GM12801 (cell line): ENCODE data around the gene USP48.

ENCODE experiments used
- CTCF ChIP-seq: IDR thresholded peaks from one replicate; pipeline ENCODE4 v1.5.1; 2011; ENCODE audit warnings: control low read depth; ENCODE audit not compliant: insufficient read length; ENCODE audit errors: extremely low read depth

USP48 gene

GRCh38 chr1:21818656-21819055 lies 35.7 kb upstream of the USP48 start:
- no peak for TF ChIP-seq CTCF

DNA sequence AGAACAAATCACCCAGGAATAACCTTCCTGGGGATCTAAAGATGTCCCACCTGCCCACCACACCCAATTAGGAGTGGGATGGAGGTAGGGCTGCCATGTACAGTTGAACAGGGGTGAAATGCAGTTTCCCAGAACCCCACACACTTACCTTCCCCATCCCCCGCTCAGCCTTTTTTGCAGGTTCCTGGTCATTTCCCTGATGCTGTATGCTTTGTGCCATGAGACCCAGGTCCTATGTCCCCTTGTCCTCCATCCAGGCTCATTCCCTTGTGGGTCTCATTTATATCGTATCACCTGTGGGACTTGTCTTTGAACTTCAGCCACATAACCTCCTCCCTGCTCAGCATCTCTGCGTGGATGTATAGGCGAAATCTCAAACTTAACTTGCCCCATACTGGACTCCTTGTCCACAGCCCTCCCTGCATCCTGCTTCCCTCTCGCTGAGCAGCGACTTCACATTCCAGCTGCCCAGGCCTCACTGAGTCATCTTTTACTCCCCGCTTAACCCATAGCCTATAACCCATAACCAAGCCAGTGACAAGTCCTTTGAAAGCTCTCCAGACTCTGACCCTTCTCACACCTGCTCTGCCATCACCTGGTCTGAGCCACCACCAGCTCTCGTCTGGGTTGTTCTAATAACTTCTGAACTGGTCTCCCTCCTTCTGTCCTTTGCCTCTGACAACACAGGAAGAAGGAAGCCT lies 33.8 kb upstream of the USP48 start:
- no peak for TF ChIP-seq CTCF

- TF ChIP-seq CTCF, result no peak
Observed at GRCh38 chr1:21815724-21816321, 32.9 kb upstream of the USP48 start.

DNA sequence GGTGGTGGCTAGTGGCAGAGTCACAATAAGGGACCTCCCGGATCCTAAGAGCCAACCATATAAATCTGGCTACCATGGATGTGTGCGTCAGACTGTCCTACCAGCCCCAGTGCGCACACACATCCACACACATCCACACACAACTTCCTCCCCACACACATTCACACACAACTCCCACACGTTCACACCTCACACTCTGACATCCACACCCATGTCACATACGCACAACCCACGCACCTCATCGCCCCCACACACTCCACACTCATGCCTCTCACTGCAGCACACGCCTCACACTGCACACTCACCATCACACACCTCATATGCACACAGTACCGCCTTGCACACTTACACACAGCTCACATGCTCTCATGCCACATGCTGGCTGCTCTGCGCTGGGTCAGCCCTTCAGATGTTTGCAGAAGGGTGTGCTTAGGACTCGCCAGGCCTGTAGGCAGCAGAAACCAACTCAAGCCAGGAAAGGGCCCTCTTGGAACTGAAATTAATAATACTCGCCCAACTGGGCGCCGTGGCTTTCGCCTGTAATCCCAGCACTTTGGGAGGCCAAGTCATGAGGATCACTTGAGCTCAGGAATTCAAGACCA lies 32.1 kb upstream of the USP48 start:
- TF ChIP-seq CTCF, result no peak

DNA sequence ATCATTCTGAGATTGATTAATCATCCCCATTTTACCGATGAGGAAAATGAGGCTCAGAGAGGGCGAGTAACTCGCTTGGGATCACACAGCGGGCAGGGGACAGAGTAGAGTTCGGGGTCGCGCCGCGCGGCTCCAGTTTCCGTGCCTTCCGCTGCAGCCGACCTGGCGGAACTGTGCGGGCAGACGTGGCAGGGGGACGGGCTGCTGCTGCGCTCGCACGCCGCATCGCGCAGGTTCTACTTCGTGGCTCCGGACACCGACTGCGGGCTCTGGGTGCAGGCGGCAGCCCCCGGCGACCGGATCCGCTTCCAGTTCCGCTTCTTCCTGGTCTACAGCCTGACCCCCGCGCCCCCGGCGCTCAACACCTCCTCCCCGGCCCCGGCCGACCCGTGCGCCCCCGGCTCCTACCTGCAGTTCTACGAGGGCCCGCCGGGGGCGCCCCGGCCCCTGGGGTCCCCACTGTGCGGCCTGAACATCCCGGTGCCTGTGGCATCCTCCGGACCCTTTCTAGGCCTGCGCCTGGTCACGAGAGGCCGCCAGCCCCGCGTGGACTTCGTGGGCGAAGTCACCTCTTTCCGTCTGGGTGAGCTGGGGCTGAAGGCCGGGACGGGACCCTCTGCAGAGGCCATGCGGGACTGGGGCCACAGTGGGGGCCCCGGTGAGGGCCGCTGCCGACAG lies 31.4 kb upstream of the USP48 start:
- TF ChIP-seq CTCF, result no peak

DNA sequence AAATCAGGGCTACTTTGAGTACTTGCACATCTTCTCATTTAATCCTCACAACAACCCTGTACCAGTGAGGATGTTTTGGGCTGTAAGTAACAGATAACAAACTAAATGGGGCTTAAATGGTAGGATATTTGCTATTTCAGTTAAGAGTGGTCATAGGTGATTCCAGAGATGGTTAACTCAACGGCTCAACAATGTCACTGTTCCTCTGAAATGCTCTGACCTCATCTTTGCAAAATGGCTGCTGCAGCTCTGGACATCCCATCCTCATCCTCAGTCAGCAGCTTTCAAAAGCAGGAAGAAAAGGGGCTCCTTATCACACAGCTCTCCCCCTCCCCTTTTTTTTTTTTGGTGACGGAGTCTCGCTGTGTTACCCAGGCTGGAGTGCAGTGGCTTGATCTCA lies 30.6 kb upstream of the USP48 start:
- TF ChIP-seq CTCF, result no peak

DNA sequence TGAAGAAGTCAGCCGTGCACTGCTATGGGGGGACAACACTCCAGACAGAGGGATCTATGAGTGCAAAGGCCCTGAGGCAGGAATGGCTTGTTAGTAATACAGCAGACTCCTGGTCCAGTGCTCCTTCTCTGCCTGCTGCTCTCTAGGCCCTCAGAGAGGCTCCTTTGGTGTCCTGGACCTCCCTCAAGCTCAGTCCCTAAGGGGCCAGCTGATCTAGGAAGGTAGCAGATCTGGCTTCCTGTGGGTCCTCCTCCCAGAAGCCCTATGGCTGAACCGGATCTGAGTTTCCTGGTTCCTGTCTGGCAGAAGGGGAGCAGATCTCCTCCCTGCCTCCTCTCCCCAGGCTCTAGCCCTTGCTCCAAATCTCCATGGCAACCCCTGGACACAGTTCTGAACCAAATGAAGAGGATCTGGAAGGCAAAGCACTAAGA lies 28.9 kb upstream of the USP48 start, which contains the start of gene LDLRAD2:
Gene LDLRAD2, plus strand, starts transcription at position 391 of the 431 bp plus-strand sequence. CDS start 187 bp downstream, outside the sequence.
- no peak for TF ChIP-seq CTCF
